ENCODE results near the gene METTL4.
"Not testable (repeated sequence)": the region's sequence is repeated elsewhere in the genome, so short reads cannot be mapped to it uniquely, and the experiment has no call there.

The METTL4 gene

GRCh38 chr18:2524794-2525198 is 46.5 kb downstream of the METTL4 start:
- H3K27ac Mint-ChIP-seq; H3K9me3 Mint-ChIP-seq; H3K36me3 Mint-ChIP-seq (ENCODE audit: low read depth); intact Hi-C loops (cut with micrococcal nuclease); H3K27me3 Mint-ChIP-seq; H3K4me1 Mint-ChIP-seq (ENCODE audit: low read depth); H3K4me3 Mint-ChIP-seq: not testable (repeated sequence)

DNA sequence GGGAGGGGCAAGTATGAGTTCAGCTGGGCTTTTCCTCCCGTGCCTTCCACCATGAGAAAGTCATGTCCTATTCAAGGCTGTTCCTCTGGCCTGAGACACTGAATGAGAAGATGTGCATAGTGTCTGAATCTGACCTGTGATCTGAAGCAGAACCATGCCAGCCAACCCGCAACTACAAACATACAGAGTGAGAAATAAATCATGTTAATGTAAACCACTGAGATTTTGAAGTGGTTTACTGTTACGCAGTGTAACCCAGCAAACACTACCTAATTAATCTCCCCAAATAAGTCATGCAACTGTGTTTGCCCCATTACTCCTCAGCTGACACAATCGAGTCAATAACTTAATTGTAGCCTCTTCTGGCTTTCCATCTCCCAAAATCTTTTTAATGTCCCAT is 49.2 kb downstream of the METTL4 start:
- intact Hi-C loops (cut with micrococcal nuclease): no loop called here
- H3K27me3 Mint-ChIP-seq: no peaks in the 10 kb centered on the region
- H3K36me3 Mint-ChIP-seq (ENCODE audit: low read depth): no peaks in the 10 kb centered on the region
- H3K4me1 Mint-ChIP-seq (ENCODE audit: low read depth): no peaks in the 10 kb centered on the region
- H3K9me3 Mint-ChIP-seq: no peaks in the 10 kb centered on the region
- H3K27ac Mint-ChIP-seq: no peak overlapping the region
- no peak overlapping the region for H3K4me3 Mint-ChIP-seq

DNA sequence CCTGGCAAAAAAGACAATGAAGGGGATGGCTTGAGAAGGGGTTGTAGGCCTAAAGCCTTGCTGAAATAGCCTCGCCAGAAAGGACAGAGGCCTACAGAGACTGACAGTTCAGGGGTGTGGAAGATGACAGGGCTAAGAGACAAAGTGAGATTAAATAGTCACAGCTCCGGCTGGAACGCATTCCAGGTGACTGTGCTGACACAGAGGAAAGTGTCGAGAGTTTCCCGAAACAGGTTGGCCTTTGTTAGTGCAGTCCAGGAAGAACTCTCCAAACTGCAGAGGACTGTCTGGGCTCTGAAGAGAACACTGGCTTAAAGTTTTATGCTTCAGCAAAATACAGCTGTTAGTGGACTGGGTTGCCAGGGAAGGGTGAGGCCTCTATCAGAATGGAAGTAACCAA is 52.8 kb downstream of the METTL4 start:
- Mint-ChIP-seq H3K27ac (no peak overlapping the region), H3K4me3 (no peak overlapping the region), H3K4me1 (ENCODE audit: low read depth) (peaks cover 17% of the 10 kb centered on the region), H3K9me3 (peaks cover 11% of the 10 kb centered on the region), H3K36me3 (ENCODE audit: low read depth) (no peaks in the 10 kb centered on the region), H3K27me3 (no peaks in the 10 kb centered on the region)
- intact Hi-C loops (cut with micrococcal nuclease): no loop called here

- Mint-ChIP-seq H3K4me1 (ENCODE audit: low read depth) (peaks cover 17% of the 10 kb centered on the region), H3K27ac (peak overlapping the region; percentile 9), H3K27me3 (peaks cover 2% of the 10 kb centered on the region), H3K9me3 (peaks cover 11% of the 10 kb centered on the region), H3K4me3 (no peak overlapping the region), H3K36me3 (ENCODE audit: low read depth) (no peaks in the 10 kb centered on the region)
- intact Hi-C loops (cut with micrococcal nuclease): no loop called here
These were observed 55.2 kb downstream of the METTL4 start for GRCh38 chr18:2515908-2516625.

DNA sequence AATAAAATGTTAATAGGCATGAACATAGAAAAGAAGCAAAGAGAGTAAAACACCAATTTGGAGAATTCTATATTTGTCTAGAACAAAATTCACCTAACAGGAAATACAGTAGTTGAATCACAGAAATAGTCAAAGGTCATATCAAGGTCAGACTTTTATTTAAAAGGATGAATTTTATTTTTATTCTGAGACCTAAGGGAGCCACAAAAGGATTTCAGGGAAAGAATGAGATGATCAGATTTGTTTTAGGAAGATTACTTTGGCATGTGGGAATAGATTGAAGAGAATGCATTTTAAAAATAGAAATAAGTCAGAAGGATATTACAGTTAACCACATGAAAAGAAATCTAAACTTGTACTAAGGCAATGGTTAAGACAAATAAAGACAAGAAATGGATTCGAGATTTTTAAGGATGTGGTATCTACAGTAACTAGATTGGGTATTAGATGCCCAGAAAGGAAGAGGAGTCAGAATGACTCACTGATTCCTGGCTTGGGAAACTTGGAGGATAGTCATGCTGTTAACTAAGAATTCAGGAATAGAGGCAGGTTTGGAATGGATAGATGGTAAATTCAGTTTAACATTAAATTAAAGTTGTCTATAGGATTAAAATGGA is 56.0 kb downstream of the METTL4 start:
- Mint-ChIP-seq H3K4me1 (ENCODE audit: low read depth) (peaks cover 17% of the 10 kb centered on the region), H3K27ac (no peak overlapping the region), H3K27me3 (peaks cover 5% of the 10 kb centered on the region)

DNA sequence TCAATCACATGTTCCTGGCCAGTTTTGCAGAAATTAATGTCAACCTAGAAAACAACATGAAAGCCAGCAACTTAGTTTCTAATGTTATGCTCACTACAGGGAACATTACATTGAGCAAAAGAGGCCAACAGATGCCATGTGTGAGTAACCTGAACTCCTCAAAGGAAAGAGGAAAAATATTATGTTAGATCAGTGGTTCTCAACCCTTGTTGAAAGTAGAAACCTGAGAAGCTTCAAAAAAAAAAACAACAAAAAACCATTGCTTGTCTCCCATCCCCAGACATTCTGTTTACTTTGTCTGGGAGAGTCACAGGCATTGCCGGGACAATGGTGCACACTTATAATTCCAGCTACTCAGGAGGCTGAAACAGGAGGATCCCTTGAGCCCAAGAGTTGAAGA is 57.7 kb downstream of the METTL4 start:
- peaks cover 17% of the 10 kb centered on the region for H3K4me1 Mint-ChIP-seq (ENCODE audit: low read depth)
- intact Hi-C loops (cut with micrococcal nuclease): no loop called here
- H3K27me3 Mint-ChIP-seq: peaks cover 5% of the 10 kb centered on the region
- peaks cover 11% of the 10 kb centered on the region for H3K9me3 Mint-ChIP-seq
- no peak overlapping the region for H3K4me3 Mint-ChIP-seq
- H3K36me3 Mint-ChIP-seq (ENCODE audit: low read depth): no peaks in the 10 kb centered on the region
- no peak overlapping the region for H3K27ac Mint-ChIP-seq

More for the DNA sequence above, 56.0 kb downstream of the METTL4 start:
- Mint-ChIP-seq H3K36me3 (ENCODE audit: low read depth) (no peaks in the 10 kb centered on the region), H3K4me3 (no peak overlapping the region), H3K9me3 (peaks cover 11% of the 10 kb centered on the region)
- intact Hi-C loops (cut with micrococcal nuclease): no loop called here

DNA sequence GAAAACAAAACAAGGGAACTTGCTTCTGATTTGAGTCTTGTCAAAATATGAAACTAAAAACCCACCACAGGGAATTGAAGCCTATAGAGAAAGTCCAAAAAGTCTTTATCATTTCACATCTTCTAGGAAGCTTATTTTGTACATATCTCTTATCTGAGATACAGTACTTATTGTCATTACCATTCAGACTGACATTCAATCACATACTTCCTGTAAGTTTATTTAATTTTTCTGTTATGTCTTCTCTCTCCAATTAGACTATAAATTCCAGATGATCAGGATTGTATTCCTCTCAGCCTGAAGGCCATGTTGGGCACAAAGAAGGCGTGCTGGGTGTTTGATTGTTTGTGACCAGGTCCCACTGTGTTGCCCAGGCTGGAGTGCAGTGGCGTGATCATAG is 59.2 kb downstream of the METTL4 start:
- peaks cover 11% of the 10 kb centered on the region for H3K9me3 Mint-ChIP-seq
- H3K4me1 Mint-ChIP-seq (ENCODE audit: low read depth): peaks cover 17% of the 10 kb centered on the region
- peaks cover 5% of the 10 kb centered on the region for H3K27me3 Mint-ChIP-seq
- no peak overlapping the region for H3K27ac Mint-ChIP-seq
- intact Hi-C loops (cut with micrococcal nuclease): no loop called here
- no peak overlapping the region for H3K4me3 Mint-ChIP-seq
- no peaks in the 10 kb centered on the region for H3K36me3 Mint-ChIP-seq (ENCODE audit: low read depth)

DNA sequence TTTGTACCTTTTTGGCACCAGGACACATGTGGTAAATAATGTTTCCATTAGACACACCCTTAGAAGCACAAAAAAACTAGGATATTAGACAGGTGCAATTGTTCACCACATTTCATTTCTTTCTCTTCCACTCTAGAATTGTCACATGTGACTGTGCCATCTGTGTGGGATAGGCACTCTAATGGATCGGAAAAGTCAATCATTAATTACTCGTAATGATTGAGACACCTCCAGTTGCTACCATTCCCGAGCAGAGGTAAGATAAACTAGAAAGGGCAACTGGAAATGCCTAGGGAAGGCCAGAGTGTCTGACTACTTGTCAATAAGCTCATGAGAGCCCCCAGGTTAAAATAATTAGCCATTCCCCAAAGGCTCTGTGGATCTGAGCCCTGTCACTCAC is 59.9 kb downstream of the METTL4 start:
- Mint-ChIP-seq H3K9me3 (peaks cover 11% of the 10 kb centered on the region), H3K27me3 (peaks cover 5% of the 10 kb centered on the region), H3K27ac (no peak overlapping the region), H3K4me3 (no peak overlapping the region), H3K4me1 (ENCODE audit: low read depth) (peaks cover 13% of the 10 kb centered on the region), H3K36me3 (ENCODE audit: low read depth) (no peaks in the 10 kb centered on the region)
- intact Hi-C loops (cut with micrococcal nuclease): no loop called here

- no peak overlapping the region for H3K4me3 Mint-ChIP-seq
- H3K27ac Mint-ChIP-seq: no peak overlapping the region
- H3K9me3 Mint-ChIP-seq: peaks cover 4% of the 10 kb centered on the region
- peaks cover 5% of the 10 kb centered on the region for H3K27me3 Mint-ChIP-seq
- H3K36me3 Mint-ChIP-seq (ENCODE audit: low read depth): no peaks in the 10 kb centered on the region
- intact Hi-C loops (cut with micrococcal nuclease): no loop called here
- H3K4me1 Mint-ChIP-seq (ENCODE audit: low read depth): peaks cover 5% of the 10 kb centered on the region
These were observed 60.9 kb downstream of the METTL4 start for GRCh38 chr18:2510416-2510815.

DNA sequence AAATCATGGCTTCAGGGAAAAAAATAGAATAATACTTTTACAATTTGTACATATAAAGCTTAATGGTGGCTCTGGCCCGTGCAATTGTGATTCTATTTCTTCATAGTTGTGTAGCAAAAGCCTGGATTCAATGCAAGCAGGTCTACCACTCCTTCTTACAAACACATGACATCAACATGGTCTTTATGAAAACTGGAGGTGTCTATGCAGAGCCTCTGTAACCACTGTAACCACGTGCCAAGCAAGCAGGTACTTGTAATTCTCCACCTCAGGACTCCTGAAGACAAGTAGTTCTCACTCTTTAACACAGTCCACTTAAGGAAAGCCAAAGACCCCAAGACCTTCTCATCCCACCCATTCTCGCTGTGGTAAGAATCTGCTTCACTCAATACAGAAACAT is 62.6 kb downstream of the METTL4 start:
- H3K4me3 Mint-ChIP-seq: no peak overlapping the region
- H3K36me3 Mint-ChIP-seq (ENCODE audit: low read depth): no peaks in the 10 kb centered on the region
- H3K9me3 Mint-ChIP-seq: no peaks in the 10 kb centered on the region

DNA sequence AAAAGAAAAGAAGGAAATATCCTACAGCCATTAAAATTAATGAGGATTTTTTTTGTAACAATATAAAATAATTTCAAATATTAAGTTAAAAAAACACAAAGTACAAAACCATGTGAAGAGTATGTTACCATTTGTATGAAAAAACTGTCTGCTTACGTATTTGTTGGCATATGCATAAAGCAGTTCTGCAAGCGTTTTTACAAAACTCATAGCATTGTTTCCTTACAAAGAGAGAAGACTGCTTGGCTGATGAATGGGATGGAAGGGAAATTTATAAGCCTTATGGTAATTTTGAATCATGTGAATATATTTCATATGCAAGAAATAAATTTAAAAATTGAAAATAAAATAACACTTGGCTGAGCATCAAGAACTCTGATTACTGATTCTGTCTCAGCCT is 63.1 kb downstream of the METTL4 start:
- H3K4me1 Mint-ChIP-seq (ENCODE audit: low read depth): no peaks in the 10 kb centered on the region
- peaks cover under 1% of the 10 kb centered on the region for H3K9me3 Mint-ChIP-seq
- H3K27me3 Mint-ChIP-seq: peaks cover 5% of the 10 kb centered on the region
- H3K4me3 Mint-ChIP-seq: no peak overlapping the region
- intact Hi-C loops (cut with micrococcal nuclease): no loop called here
- H3K36me3 Mint-ChIP-seq (ENCODE audit: low read depth): no peaks in the 10 kb centered on the region
- H3K27ac Mint-ChIP-seq: no peak overlapping the region

More for the DNA sequence above, 62.6 kb downstream of the METTL4 start:
- no peak overlapping the region for H3K27ac Mint-ChIP-seq
- intact Hi-C loops (cut with micrococcal nuclease): no loop called here
- H3K27me3 Mint-ChIP-seq: peaks cover 5% of the 10 kb centered on the region
- H3K4me1 Mint-ChIP-seq (ENCODE audit: low read depth): no peaks in the 10 kb centered on the region

- peaks cover 6% of the 10 kb centered on the region for H3K4me1 Mint-ChIP-seq (ENCODE audit: low read depth)
- no peaks in the 10 kb centered on the region for H3K36me3 Mint-ChIP-seq (ENCODE audit: low read depth)
- no peaks in the 10 kb centered on the region for H3K27me3 Mint-ChIP-seq
- H3K4me3 Mint-ChIP-seq: no peak overlapping the region
- H3K27ac Mint-ChIP-seq: no peak overlapping the region
- peaks cover 9% of the 10 kb centered on the region for H3K9me3 Mint-ChIP-seq
- intact Hi-C loops (cut with micrococcal nuclease): no loop called here
These were observed 66.7 kb downstream of the METTL4 start for GRCh38 chr18:2504642-2505041.

- Mint-ChIP-seq H3K4me3 (no peak overlapping the region), H3K9me3 (peaks cover 9% of the 10 kb centered on the region), H3K36me3 (ENCODE audit: low read depth) (no peaks in the 10 kb centered on the region), H3K27me3 (peaks cover 2% of the 10 kb centered on the region), H3K27ac (no peak overlapping the region), H3K4me1 (ENCODE audit: low read depth) (peaks cover 6% of the 10 kb centered on the region)
- intact Hi-C loops (cut with micrococcal nuclease): no loop called here
These were observed 68.4 kb downstream of the METTL4 start for GRCh38 chr18:2502880-2503279.

DNA sequence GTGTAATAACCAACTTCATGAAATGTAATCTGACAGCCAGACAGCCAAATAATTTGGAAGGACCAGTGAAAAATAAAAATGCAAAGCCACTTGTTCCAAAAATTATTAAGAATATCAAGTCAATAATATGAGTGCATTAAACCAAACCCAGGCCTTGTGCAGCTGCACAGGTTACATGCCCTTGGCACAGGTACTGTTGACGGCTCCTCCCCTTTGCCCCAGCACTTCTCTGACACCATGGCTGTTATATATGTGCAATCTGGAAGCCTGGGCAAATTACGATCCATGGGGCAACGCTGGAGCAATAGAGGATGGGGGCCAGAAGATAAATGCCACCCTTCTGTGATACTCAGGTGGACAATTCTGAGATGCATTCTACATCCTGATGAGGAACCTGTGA is 68.9 kb downstream of the METTL4 start:
- Mint-ChIP-seq H3K27ac (no peak overlapping the region), H3K4me1 (ENCODE audit: low read depth) (peaks cover 6% of the 10 kb centered on the region), H3K9me3 (peaks cover 9% of the 10 kb centered on the region), H3K4me3 (no peak overlapping the region), H3K27me3 (peaks cover 2% of the 10 kb centered on the region), H3K36me3 (ENCODE audit: low read depth) (no peaks in the 10 kb centered on the region)
- intact Hi-C loops (cut with micrococcal nuclease): no loop called here

GRCh38 chr18:2497797-2498196 is 73.5 kb downstream of the METTL4 start:
- Mint-ChIP-seq H3K4me1 (ENCODE audit: low read depth) (peaks cover 3% of the 10 kb centered on the region), H3K36me3 (ENCODE audit: low read depth) (no peaks in the 10 kb centered on the region), H3K4me3 (no peak overlapping the region), H3K9me3 (peaks cover 4% of the 10 kb centered on the region), H3K27ac (no peak overlapping the region), H3K27me3 (peaks cover 3% of the 10 kb centered on the region)
- intact Hi-C loops (cut with micrococcal nuclease): no loop called here

All from dendritic cell treated with granulocyte-macrophage colony-stimulating factor and Interleukin-4, amounts not matched to agents 40 ng/mL and 50 ng/mL, for 4 days (primary cell).